ENCODE results near the gene TPO.
A peak's percentile ranks its signal among the peaks of the same experiment; 100 is the strongest.

Gene TPO

DNA sequence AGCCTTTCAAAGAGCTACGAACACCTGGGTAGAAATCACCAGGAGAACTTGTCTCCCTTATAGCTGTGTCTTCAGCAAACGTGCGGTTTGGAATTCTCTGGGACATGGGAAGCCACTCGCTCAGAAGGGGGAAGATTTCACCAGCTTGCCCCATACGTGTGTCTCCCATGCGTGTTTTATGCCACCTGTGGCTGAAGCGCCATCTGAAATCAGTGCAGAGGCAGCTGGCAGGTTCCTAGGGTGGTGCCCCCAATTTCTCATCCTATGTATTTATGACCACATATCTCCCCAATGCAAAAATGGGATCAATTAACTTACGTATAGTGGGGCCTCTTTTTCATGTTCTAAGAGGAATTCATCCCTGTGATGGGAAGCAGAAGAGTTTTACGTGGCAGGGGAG, 81.6 kb downstream of the TPO start:
- H3K27me3 ChIP-seq (ENCODE audit: insufficient read depth, poor library complexity, severe bottlenecking): no peaks in the 10 kb centered on the region

GRCh38 chr2:1495676-1496358, 82.6 kb downstream of the TPO start:
- no peaks in the 10 kb centered on the region for H3K9me3 ChIP-seq (ENCODE audit: severe bottlenecking)
- H3K27me3 ChIP-seq (ENCODE audit: insufficient read depth, poor library complexity, severe bottlenecking): no peaks in the 10 kb centered on the region
- TF ChIP-seq, protein P1, sequence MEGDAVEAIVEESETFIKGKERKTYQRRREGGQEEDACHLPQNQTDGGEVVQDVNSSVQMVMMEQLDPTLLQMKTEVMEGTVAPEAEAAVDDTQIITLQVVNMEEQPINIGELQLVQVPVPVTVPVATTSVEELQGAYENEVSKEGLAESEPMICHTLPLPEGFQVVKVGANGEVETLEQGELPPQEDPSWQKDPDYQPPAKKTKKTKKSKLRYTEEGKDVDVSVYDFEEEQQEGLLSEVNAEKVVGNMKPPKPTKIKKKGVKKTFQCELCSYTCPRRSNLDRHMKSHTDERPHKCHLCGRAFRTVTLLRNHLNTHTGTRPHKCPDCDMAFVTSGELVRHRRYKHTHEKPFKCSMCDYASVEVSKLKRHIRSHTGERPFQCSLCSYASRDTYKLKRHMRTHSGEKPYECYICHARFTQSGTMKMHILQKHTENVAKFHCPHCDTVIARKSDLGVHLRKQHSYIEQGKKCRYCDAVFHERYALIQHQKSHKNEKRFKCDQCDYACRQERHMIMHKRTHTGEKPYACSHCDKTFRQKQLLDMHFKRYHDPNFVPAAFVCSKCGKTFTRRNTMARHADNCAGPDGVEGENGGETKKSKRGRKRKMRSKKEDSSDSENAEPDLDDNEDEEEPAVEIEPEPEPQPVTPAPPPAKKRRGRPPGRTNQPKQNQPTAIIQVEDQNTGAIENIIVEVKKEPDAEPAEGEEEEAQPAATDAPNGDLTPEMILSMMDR (IDR thresholded peaks at IDR 0.05; ENCODE audit: poor library complexity, severe bottlenecking): no peak
- no peak overlapping the region for H3K27ac ChIP-seq (ENCODE audit: poor library complexity, severe bottlenecking)
- H3K36me3 ChIP-seq (ENCODE audit: low read depth): no peaks in the 10 kb centered on the region
- DNase-seq (ENCODE audit: low spot score): peak; percentile 26
- H3K4me3 ChIP-seq (ENCODE audit: severe bottlenecking): no peak overlapping the region
- ATAC-seq (ENCODE audit: low read depth): no peak
- no peaks in the 10 kb centered on the region for H3K4me1 ChIP-seq (ENCODE audit: insufficient read depth, poor library complexity, severe bottlenecking)

More for the DNA sequence above, 81.6 kb downstream of the TPO start:
- no peak overlapping the region for H3K27ac ChIP-seq (ENCODE audit: poor library complexity, severe bottlenecking)
- no peaks in the 10 kb centered on the region for H3K36me3 ChIP-seq (ENCODE audit: low read depth)
- peak; percentile 15 for DNase-seq (ENCODE audit: low spot score)
- H3K9me3 ChIP-seq (ENCODE audit: severe bottlenecking): no peaks in the 10 kb centered on the region
- H3K4me1 ChIP-seq (ENCODE audit: insufficient read depth, poor library complexity, severe bottlenecking): no peaks in the 10 kb centered on the region
- ATAC-seq (ENCODE audit: low read depth): no peak
- TF ChIP-seq, protein P1 (IDR thresholded peaks at IDR 0.05; ENCODE audit: poor library complexity, severe bottlenecking): no peak
- no peak overlapping the region for H3K4me3 ChIP-seq (ENCODE audit: severe bottlenecking)

- no peaks in the 10 kb centered on the region for H3K4me1 ChIP-seq (ENCODE audit: insufficient read depth, poor library complexity, severe bottlenecking)
- H3K4me3 ChIP-seq (ENCODE audit: severe bottlenecking): no peak overlapping the region
Observed at GRCh38 chr2:1496359-1496821, 83.1 kb downstream of the TPO start.

GRCh38 chr2:1497122-1497611, 83.9 kb downstream of the TPO start:
- Histone ChIP-seq H3K4me3 (ENCODE audit: severe bottlenecking) (no peak overlapping the region), H3K36me3 (ENCODE audit: low read depth) (no peaks in the 10 kb centered on the region), H3K4me1 (ENCODE audit: insufficient read depth, poor library complexity, severe bottlenecking) (no peaks in the 10 kb centered on the region), H3K9me3 (ENCODE audit: severe bottlenecking) (no peaks in the 10 kb centered on the region), H3K27me3 (ENCODE audit: insufficient read depth, poor library complexity, severe bottlenecking) (no peaks in the 10 kb centered on the region), H3K27ac (ENCODE audit: poor library complexity, severe bottlenecking) (no peak overlapping the region)
- ATAC-seq (ENCODE audit: low read depth) (no peak), DNase-seq (ENCODE audit: low spot score) (peak; percentile 42)
- TF ChIP-seq, protein P1 (IDR thresholded peaks at IDR 0.05; ENCODE audit: poor library complexity, severe bottlenecking): no peak

More at GRCh38 chr2:1496359-1496821, 83.1 kb downstream of the TPO start:
- H3K27me3 ChIP-seq (ENCODE audit: insufficient read depth, poor library complexity, severe bottlenecking): no peaks in the 10 kb centered on the region
- TF ChIP-seq, protein P1 (IDR thresholded peaks at IDR 0.05; ENCODE audit: poor library complexity, severe bottlenecking): no peak
- H3K9me3 ChIP-seq (ENCODE audit: severe bottlenecking): no peaks in the 10 kb centered on the region
- ATAC-seq (ENCODE audit: low read depth) (no peak), DNase-seq (ENCODE audit: low spot score) (peak; percentile 26)
- no peak overlapping the region for H3K27ac ChIP-seq (ENCODE audit: poor library complexity, severe bottlenecking)
- H3K36me3 ChIP-seq (ENCODE audit: low read depth): no peaks in the 10 kb centered on the region

- no peak for ATAC-seq (ENCODE audit: low read depth)
- H3K27me3 ChIP-seq (ENCODE audit: insufficient read depth, poor library complexity, severe bottlenecking): no peaks in the 10 kb centered on the region
- no peak overlapping the region for H3K27ac ChIP-seq (ENCODE audit: poor library complexity, severe bottlenecking)
- no peak overlapping the region for H3K4me3 ChIP-seq (ENCODE audit: severe bottlenecking)
- H3K36me3 ChIP-seq (ENCODE audit: low read depth): no peaks in the 10 kb centered on the region
- DNase-seq (ENCODE audit: low spot score): peak; percentile 21
- H3K9me3 ChIP-seq (ENCODE audit: severe bottlenecking): no peaks in the 10 kb centered on the region
- TF ChIP-seq, protein P1 (IDR thresholded peaks at IDR 0.05; ENCODE audit: poor library complexity, severe bottlenecking): no peak
- H3K4me1 ChIP-seq (ENCODE audit: insufficient read depth, poor library complexity, severe bottlenecking): no peaks in the 10 kb centered on the region
Observed at GRCh38 chr2:1498176-1498575, 84.9 kb downstream of the TPO start.

Data from RWPE2 (cell line).